ENCODE data around the gene MCC.

- TF ChIP-seq EZH2phosphoT487 (IDR thresholded peaks at IDR 0.05; ENCODE audit: borderline replicate concordance, low read depth, low read length) (no peak), CTCF (conservative IDR thresholded peaks at IDR 0.05; ENCODE audit: low read length) (no peak)
These were observed 511.6 kb downstream of the MCC start, which contains the start of gene DCP2 for GRCh38 chr5:112976432-112977309.
